Measurements from ENCODE around the gene CXorf65.

- TF ChIP-seq CTCF (IDR thresholded peaks at IDR 0.05) (no peak), POLR2A (IDR thresholded peaks at IDR 0.05) (no peak), POLR2AphosphoS5 (IDR thresholded peaks at IDR 0.05) (no peak), EP300 (IDR thresholded peaks at IDR 0.05) (no peak)
These were observed 41.1 kb upstream of the CXorf65 start for GRCh38 chrX:71147496-71148277.

Measured in stomach (tissue), 4 donors.